ENCODE results near the gene WDR19. TPM values are rescaled to one million over a fixed set of nuclear protein-coding genes. Genes with fewer than 3 reads are reported as not detected.
A peak's percentile ranks its signal among the peaks of the same experiment; 100 is the strongest.
"Not testable (repeated sequence)": the region's sequence is repeated elsewhere in the genome, so short reads cannot be mapped to it uniquely, and the experiment has no call there.

WDR19 gene
- total RNA-seq = 10 to 100 TPM; 23.1 to 57.6 (median 34.7) TPM

- peak; percentile 100 for ATAC-seq
- Histone ChIP-seq H3K36me3 (peaks cover 0 to 13% of the 10 kb centered on the region in 2 donors), H3K4me1 (peaks cover 0 to 23% (median 0%) of the 10 kb centered on the region in 3 donors), H3K27me3 (no peaks in the 10 kb centered on the region), H3K9me3 (no peaks in the 10 kb centered on the region), H3K4me3 (peak within 1 kb of the TSS; percentile 68 to 71), H3K27ac (peak within 1 kb of the TSS; percentile 57 to 84 (median 74))
- 0% methylated on average over 12 to 27 of the region's 48 CpGs for WGBS, 2 donors (ENCODE audit: low coverage in 1 of 2)
- TF ChIP-seq CTCF (IDR thresholded peaks at IDR 0.05) (peak in 3 of 4 experiments; percentile 53 to 58 (median 58)), POLR2A (IDR thresholded peaks at IDR 0.05) (no peak), POLR2AphosphoS5 (IDR thresholded peaks at IDR 0.05) (peak; percentile 59)
Measured at GRCh38 chr4:39181905-39182638, at the start of gene WDR19. Gene WDR19 (plus strand): TSS chr4:39182529. CDS start chr4:39182558, 29 bp downstream.

GRCh38 chr4:39133623-39134022 is 48.7 kb upstream of the WDR19 start:
- 95% methylated on average over 3 of the region's 3 CpGs; no CpG with 5 or more reads in 1 of the 2 donors for WGBS, 2 donors (ENCODE audit: low coverage in 1 of 2)
- peaks cover 0 to 9% (median 0%) of the 10 kb centered on the region in 3 donors for H3K4me1 ChIP-seq
- no peaks in the 10 kb centered on the region for H3K36me3 ChIP-seq
- no peak for ATAC-seq
- TF ChIP-seq EP300 (IDR thresholded peaks at IDR 0.05) = no peak
- no peak for TF ChIP-seq POLR2AphosphoS5 (IDR thresholded peaks at IDR 0.05)
- no peak for TF ChIP-seq POLR2A (IDR thresholded peaks at IDR 0.05)
- no peak for TF ChIP-seq CTCF (IDR thresholded peaks at IDR 0.05)
- no peak overlapping the region for H3K4me3 ChIP-seq
- no peaks in the 10 kb centered on the region for H3K9me3 ChIP-seq
- H3K27ac ChIP-seq = no peak overlapping the region
- H3K27me3 ChIP-seq = no peaks in the 10 kb centered on the region

- no peak overlapping the region for H3K4me3 ChIP-seq
- no peaks in the 10 kb centered on the region for H3K9me3 ChIP-seq
- TF ChIP-seq POLR2A (IDR thresholded peaks at IDR 0.05) (no peak), EP300 (IDR thresholded peaks at IDR 0.05) (no peak), POLR2AphosphoS5 (IDR thresholded peaks at IDR 0.05) (no peak), CTCF (IDR thresholded peaks at IDR 0.05) (no peak)
- no peaks in the 10 kb centered on the region for H3K36me3 ChIP-seq
- no peak for ATAC-seq
- H3K4me1 ChIP-seq = peaks cover 0 to 9% (median 0%) of the 10 kb centered on the region in 3 donors
- no peak overlapping the region for H3K27ac ChIP-seq
- H3K27me3 ChIP-seq = no peaks in the 10 kb centered on the region
- WGBS, 2 donors (ENCODE audit: low coverage in 1 of 2) = 28 to 44% methylated on average over 2 of the region's 2 CpGs
Measured at GRCh38 chr4:39134683-39135306, 47.5 kb upstream of the WDR19 start.

- 73 to 89% methylated on average over 1 to 3 of the region's 3 CpGs for WGBS, 2 donors (ENCODE audit: low coverage in 1 of 2)
- H3K27me3 ChIP-seq, H3K4me1 ChIP-seq, ATAC-seq, H3K4me3 ChIP-seq, H3K36me3 ChIP-seq, H3K27ac ChIP-seq, H3K9me3 ChIP-seq: not testable (repeated sequence)
Measured at GRCh38 chr4:39138227-39138626, 44.1 kb upstream of the WDR19 start.

- ATAC-seq = no peak
- TF ChIP-seq EP300 (IDR thresholded peaks at IDR 0.05) = no peak
- TF ChIP-seq CTCF (IDR thresholded peaks at IDR 0.05) = no peak
- TF ChIP-seq POLR2AphosphoS5 (IDR thresholded peaks at IDR 0.05) = no peak
- no peak for TF ChIP-seq POLR2A (IDR thresholded peaks at IDR 0.05)
- no peaks in the 10 kb centered on the region for H3K36me3 ChIP-seq
- WGBS, 2 donors (ENCODE audit: low coverage in 1 of 2) = 75 to 80% methylated on average over 1 of the region's 1 CpG
- no peaks in the 10 kb centered on the region for H3K4me1 ChIP-seq
- no peak overlapping the region for H3K27ac ChIP-seq
- no peak overlapping the region for H3K4me3 ChIP-seq
- no peaks in the 10 kb centered on the region for H3K27me3 ChIP-seq
- H3K9me3 ChIP-seq = no peaks in the 10 kb centered on the region
Measured at GRCh38 chr4:39146211-39146610, 36.1 kb upstream of the WDR19 start.

Measured in gastroesophageal sphincter (tissue), 4 donors.